HG03378 (cell line): ENCODE results near the gene NPY.

Source experiments
- ATAC-seq: cut with Tn5 transposase; IDR thresholded peaks from one replicate; pipeline ENCODE4 v1.9.1; 2021; ENCODE audit warnings: mild to moderate bottlenecking, moderate library complexity; ENCODE audit not compliant: unreplicated experiment

NPY gene

DNA sequence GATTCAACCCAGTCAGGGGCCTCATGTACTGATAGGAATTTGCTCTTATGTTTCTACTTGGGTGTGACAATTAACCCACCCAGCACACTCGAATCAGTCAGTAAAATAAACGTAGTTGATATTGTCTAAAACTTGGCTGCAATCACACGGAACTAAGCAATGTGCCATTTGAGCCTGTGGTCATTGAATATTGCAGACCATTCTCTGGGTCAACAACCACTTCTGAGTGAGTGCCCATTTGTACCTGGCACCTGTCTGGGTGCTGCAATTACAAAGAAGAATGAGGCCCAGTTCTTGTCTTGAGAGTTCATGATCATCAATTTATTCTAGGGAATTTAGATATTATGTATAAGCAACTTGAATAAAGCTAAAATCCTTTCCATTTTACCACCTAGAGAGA, 29.8 kb downstream of the NPY start:
- ATAC-seq: no peak

GRCh38 chr7:24316340-24316739, 32.4 kb downstream of the NPY start:
- ATAC-seq: no peak

DNA sequence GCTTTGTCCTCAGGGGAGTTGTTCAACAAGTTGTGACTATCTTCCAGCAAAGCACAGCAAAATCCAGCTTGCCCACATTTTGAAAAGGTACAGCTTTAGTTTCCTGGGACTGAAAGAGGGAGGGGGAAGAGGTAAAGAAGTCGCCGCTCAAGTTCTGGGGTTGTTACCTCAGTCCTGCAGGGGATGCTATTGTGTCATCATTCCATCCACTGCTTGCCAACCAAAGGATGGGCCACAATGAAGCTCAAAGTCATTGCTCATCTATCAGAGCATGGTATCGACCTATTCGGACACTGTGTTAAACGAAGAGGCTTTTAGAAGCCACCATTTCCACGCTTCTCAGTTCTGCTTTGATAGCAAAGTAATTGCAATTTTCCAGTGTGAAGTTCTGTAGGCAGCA, 34.3 kb downstream of the NPY start:
- no peak for ATAC-seq

- ATAC-seq: no peak
These were observed 35.2 kb downstream of the NPY start for GRCh38 chr7:24319209-24319608.

GRCh38 chr7:24323961-24324480, 40.0 kb downstream of the NPY start:
- no peak for ATAC-seq

DNA sequence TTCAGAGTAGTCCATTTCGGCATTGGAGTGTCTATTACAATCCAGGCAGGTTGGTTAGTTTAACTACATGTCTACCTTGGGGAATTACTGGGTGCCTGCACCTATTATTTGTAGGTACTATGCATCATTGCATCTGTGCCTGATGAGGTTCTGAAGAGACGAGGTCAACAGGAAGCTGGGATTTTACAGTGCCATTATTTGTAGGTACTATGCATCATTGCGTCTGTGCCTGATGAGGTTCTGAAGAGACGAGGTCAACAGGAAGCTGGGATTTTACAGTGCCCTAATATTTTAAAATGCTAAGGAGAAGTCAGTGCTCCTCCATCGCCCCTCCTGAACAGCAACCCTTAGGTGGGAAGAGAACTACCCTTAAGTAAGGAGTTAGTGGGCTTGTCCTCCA, 41.7 kb downstream of the NPY start:
- ATAC-seq: peak; percentile 93

DNA sequence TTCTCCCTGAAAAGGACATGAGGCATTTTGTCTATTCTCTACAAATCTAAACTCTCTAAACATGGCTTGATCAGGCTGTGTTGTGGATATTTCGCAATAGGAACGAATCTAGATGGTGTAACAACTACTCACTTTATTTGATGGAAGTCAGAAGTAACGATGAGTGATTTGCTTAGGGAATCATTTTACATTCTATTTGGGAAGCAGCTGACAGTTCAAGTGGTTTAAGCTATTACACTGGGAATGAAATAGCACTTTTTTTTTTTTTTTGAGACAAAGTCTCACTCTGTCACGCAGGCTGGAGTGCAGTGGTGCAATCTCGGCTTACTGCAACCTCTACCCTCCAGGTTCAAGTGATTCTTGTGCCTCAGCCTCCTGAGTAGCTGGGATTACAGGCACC, 44.1 kb downstream of the NPY start:
- no peak for ATAC-seq

GRCh38 chr7:24328894-24329293, 44.9 kb downstream of the NPY start:
- ATAC-seq: no peak

DNA sequence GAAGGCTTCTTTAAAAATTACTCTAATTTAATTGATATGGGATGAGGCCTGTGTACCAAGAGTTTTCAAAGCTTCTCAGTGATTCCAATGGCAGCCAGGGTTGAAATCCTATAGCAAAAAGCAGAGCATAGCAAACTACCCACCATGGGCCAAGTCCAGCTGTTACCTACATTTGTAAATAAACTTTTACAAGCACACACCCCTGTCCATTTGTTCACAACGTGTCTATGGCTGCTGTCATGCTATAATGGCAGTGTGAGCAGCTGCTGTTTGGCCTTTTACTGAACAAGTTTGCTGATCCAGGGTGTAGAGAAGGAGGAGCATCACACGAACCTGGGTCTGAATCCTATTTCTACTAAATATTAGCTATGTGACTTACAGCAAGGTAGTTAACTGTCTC, 50.0 kb downstream of the NPY start:
- ATAC-seq: no peak

- no peak for ATAC-seq
These were observed 50.6 kb downstream of the NPY start for GRCh38 chr7:24334627-24335026.

- ATAC-seq: no peak
These were observed 52.5 kb downstream of the NPY start for GRCh38 chr7:24336461-24336860.

DNA sequence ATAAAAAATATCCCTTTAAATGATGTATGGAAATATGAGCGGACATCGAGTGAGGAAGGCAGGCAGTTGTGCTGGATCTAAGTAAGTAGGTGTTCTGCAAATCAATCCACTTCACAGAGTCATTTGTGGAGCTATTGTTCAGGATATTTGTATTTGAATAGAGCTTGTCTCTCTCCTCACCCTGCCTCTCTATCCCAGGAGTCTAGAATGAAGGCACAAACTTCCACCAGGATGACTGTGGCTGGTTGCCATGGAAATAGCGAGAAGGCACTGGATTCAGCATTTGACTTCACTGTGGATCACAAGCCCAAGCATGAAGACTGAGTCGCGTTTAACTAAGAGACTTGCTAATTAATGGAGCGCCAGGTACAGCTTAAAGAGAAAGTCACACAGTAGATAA, 53.2 kb downstream of the NPY start:
- ATAC-seq: no peak

DNA sequence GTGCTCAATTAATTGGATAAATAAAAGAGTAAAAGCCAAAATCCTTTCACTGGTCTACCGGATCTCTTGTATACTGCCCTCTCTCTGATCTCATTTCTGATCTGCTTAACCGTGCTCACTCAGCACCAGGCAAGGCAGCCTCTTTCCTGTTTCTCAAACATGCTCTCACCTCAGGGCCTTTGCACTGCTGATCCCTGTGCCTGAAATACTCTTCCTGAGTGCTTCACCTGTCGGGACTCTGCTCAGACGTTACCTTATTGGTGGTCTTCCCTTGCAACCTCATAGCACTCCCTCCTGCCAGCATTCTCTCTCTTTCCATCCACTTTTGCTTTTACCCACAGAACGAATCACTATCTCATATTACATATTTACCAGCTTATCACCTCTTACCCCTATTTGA, 55.6 kb downstream of the NPY start:
- ATAC-seq: no peak

- no peak for ATAC-seq
These were observed 56.7 kb downstream of the NPY start for GRCh38 chr7:24340727-24341126.
